ENCODE measurements around the gene AGPAT1.

- no peak for TF ChIP-seq POLR2AphosphoS5 (IDR thresholded peaks at IDR 0.05; ENCODE audit: low read depth, low read length)
- TF ChIP-seq TAF1 (IDR thresholded peaks at IDR 0.05; ENCODE audit: low read depth, low read length): no peak
- TF ChIP-seq POLR2A (IDR thresholded peaks at IDR 0.05; ENCODE audit: low read depth, low read length): no peak
- no peak for TF ChIP-seq SPI1 (IDR thresholded peaks at IDR 0.05; ENCODE audit: low read depth, low read length)
These were observed 22.4 kb upstream of the AGPAT1 start for GRCh38 chr6:32198345-32198696.

Measured in GM12891 (cell line).